ENCODE results near the gene GPS1. TPM values are rescaled to one million over a fixed set of nuclear protein-coding genes. Genes with fewer than 3 reads are reported as not detected.

GPS1 gene
- polyA plus RNA-seq, 2 donors, result 61.7 to 65.8 TPM

DNA sequence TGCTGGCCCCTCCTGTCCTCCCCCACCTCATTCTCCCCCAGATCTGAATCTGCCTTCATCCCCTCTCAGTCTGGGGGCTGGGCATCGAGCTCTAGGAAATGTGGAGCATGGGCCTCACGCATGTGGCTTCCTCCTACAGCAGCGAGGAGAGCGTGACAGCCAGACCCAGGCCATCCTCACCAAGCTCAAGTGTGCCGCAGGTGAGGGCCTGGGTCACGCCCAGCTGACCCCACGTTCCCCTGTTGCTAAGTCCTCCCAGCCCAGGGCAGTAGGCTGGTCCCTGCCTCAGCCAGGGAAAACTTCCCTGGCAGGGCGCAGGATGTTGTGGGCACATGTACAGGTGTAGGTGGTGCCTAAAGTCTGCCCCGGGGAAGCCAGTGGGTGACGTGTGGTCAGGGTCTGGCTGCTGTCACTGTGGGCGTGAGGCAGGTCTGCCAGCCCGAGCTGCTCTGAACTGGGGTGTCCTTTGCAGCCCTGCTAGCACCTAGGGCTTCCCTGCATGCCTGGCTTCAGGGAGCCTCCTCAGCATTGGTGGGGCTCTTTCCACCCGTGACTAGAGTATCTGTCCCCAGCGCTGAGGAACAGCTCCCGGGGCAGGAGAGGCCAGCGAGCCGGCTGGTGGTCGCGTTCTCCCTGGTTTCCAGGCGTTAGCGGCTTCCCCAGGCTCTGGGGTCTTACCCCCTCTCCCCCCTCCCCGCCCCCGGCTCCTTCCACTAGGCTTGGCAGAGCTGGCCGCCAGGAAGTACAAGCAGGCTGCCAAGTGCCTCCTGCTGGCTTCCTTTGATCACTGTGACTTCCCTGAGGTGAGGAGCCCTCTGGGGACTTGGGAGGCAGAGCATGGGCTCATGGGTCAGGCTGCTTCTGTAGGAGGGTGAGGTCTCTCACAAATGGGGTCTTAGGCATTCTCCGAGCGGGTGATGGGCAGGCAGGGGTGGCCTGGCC lies 3.6 kb downstream of the GPS1 start:
- peaks cover 22 to 70% of the 10 kb centered on the region in 2 donors for H3K36me3 ChIP-seq (ENCODE audit: control insufficient read depth in 2 of 2, insufficient read depth in 2 of 2, low read length in 1 of 2)
- WGBS, 2 donors, result 81 to 84% methylated on average over 26 of the region's 26 CpGs
- H3K27ac ChIP-seq (ENCODE audit: low read depth in 2 of 2, low read length in 1 of 2), result no peak overlapping the region
- no peaks in the 10 kb centered on the region for H3K9me3 ChIP-seq (ENCODE audit: control insufficient read depth in 2 of 2, insufficient read depth in 1 of 2, low read depth in 1 of 2, low read length in 1 of 2)
- no peak overlapping the region for H3K4me3 ChIP-seq (ENCODE audit: low read depth in 1 of 2, low read length in 2 of 2)
- peaks cover 10 to 16% of the 10 kb centered on the region in 2 donors for H3K4me1 ChIP-seq (ENCODE audit: control insufficient read depth in 2 of 2, insufficient read depth in 2 of 2, low read length in 1 of 2)
- no peaks in the 10 kb centered on the region for H3K27me3 ChIP-seq (ENCODE audit: control insufficient read depth in 1 of 2, insufficient read depth in 2 of 2, low read length in 2 of 2)

DNA sequence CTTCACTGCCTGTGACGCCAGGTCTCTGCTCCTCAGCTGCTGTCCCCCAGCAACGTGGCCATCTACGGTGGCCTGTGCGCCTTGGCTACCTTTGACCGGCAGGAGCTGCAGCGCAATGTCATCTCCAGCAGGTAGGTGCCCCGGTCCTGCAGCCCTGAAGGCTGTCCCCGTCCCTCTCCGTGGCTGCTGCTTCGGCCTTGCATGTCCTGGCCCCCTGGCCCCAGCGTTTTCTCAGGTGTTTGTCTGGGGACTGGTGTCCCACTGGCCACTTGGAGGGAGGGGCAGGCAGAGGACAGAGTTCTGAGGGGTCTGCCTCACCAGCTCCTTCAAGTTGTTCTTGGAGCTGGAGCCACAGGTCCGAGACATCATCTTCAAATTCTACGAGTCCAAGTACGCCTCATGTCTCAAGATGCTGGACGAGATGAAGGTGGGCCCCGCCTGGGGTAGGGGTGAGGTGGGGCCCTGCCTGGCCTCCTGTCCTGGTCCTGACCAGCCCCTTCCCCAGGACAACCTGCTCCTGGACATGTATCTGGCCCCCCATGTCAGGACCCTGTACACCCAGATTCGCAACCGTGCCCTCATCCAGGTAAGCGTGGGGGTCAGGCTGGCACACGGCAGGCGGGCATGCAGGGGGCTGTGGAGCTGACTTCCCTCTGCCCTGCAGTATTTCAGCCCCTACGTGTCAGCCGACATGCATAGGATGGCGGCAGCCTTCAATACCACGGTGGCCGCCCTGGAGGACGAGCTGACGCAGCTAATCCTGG lies 4.4 kb downstream of the GPS1 start:
- H3K27ac ChIP-seq (ENCODE audit: low read depth in 2 of 2, low read length in 1 of 2), result no peak overlapping the region
- no peak overlapping the region for H3K4me3 ChIP-seq (ENCODE audit: low read depth in 1 of 2, low read length in 2 of 2)
- WGBS, 2 donors, result 87 to 88% methylated on average over 28 of the region's 28 CpGs
- H3K27me3 ChIP-seq (ENCODE audit: control insufficient read depth in 1 of 2, insufficient read depth in 2 of 2, low read length in 2 of 2), result no peaks in the 10 kb centered on the region
- H3K4me1 ChIP-seq (ENCODE audit: control insufficient read depth in 2 of 2, insufficient read depth in 2 of 2, low read length in 1 of 2), result peaks cover 7 to 9% of the 10 kb centered on the region in 2 donors
- no peaks in the 10 kb centered on the region for H3K9me3 ChIP-seq (ENCODE audit: control insufficient read depth in 2 of 2, insufficient read depth in 1 of 2, low read depth in 1 of 2, low read length in 1 of 2)
- H3K36me3 ChIP-seq (ENCODE audit: control insufficient read depth in 2 of 2, insufficient read depth in 2 of 2, low read length in 1 of 2), result peaks cover 23 to 78% of the 10 kb centered on the region in 2 donors

DNA sequence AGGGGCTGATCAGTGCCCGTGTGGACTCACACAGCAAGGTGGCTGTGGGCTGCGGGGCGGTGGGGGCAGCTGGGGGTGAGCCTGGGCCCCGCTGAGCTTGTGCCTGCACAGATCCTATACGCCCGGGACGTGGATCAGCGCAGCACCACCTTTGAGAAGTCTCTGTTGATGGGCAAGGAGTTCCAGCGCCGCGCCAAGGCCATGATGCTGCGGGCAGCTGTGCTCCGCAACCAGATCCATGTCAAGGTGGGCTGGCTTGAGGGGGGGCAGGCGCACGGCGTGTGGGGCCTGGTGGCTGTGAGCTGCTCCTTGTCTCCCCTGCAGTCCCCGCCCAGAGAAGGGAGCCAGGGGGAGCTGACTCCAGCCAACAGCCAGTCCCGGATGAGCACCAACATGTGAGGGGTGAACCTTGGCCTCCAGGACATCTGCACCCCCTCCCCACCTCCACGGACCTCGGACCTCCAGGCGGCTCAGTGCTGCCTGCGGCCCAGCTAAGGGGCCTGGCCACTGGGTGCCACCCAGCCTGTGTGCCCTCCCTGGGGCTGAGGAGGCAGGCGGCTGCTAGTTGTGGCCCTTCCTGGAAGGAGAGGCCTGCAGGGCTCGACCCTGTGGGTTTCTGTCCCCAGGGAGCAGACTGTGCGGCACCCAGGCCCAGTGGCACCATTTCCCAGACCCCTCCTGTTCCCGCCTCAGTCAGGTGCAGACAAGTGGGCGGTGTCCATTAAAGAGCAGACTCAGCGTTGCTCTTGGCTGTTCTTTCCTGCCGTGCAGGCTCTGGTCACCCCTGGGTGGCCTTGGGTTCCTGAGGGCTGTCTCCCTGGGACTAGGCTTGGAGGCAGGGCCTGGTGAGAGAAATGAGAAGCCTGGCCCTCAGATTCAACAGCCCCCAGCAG lies 5.3 kb downstream of the GPS1 start:
- Histone ChIP-seq H3K27me3 (ENCODE audit: control insufficient read depth in 1 of 2, insufficient read depth in 2 of 2, low read length in 2 of 2) (no peaks in the 10 kb centered on the region), H3K4me3 (ENCODE audit: low read depth in 1 of 2, low read length in 2 of 2) (no peak overlapping the region), H3K27ac (ENCODE audit: low read depth in 2 of 2, low read length in 1 of 2) (no peak overlapping the region), H3K9me3 (ENCODE audit: control insufficient read depth in 2 of 2, insufficient read depth in 1 of 2, low read depth in 1 of 2, low read length in 1 of 2) (no peaks in the 10 kb centered on the region), H3K4me1 (ENCODE audit: control insufficient read depth in 2 of 2, insufficient read depth in 2 of 2, low read length in 1 of 2) (peaks cover 7 to 9% of the 10 kb centered on the region in 2 donors), H3K36me3 (ENCODE audit: control insufficient read depth in 2 of 2, insufficient read depth in 2 of 2, low read length in 1 of 2) (peaks cover 23 to 85% of the 10 kb centered on the region in 2 donors)
- WGBS, 2 donors, result 81% methylated on average over 29 of the region's 29 CpGs

DNA sequence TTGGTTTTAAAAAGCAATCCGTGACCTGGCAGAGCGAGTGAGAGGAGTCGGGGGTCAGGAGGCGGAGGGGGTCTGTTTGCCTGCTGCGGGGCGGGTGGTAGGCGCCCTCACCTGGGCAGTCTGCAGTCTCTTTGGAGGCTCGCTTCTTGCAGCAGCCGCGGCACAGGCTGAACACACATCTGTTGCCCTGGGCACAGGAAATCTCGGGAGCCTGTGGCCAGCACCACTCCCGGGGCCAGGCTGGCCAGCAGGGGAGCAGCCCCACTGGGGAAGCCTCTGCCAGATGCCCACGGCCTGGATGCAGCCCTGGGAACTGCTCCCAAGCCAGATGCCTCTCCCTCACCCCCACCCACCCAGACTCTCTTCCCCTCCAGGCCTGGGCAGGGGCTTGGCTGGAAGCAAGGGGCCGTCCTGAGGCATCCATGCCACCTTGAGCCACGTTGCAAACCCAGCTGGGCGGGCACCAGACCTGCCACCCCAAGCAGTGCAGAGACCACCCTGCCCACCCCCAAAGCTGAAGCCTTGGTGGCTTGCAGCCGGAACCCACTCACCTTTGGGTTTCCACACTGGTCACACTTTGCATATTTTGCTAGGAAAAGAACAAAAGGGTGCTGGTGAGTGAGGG lies 6.6 kb downstream of the GPS1 start:
- Histone ChIP-seq H3K9me3 (ENCODE audit: control insufficient read depth in 2 of 2, insufficient read depth in 1 of 2, low read depth in 1 of 2, low read length in 1 of 2) (no peaks in the 10 kb centered on the region), H3K27ac (ENCODE audit: low read depth in 2 of 2, low read length in 1 of 2) (no peak overlapping the region), H3K27me3 (ENCODE audit: control insufficient read depth in 1 of 2, insufficient read depth in 2 of 2, low read length in 2 of 2) (no peaks in the 10 kb centered on the region), H3K4me1 (ENCODE audit: control insufficient read depth in 2 of 2, insufficient read depth in 2 of 2, low read length in 1 of 2) (no peaks in the 10 kb centered on the region), H3K4me3 (ENCODE audit: low read depth in 1 of 2, low read length in 2 of 2) (no peak overlapping the region), H3K36me3 (ENCODE audit: control insufficient read depth in 2 of 2, insufficient read depth in 2 of 2, low read length in 1 of 2) (peaks cover 26 to 95% of the 10 kb centered on the region in 2 donors)
- WGBS, 2 donors, result 67 to 70% methylated on average over 17 of the region's 17 CpGs

DNA sequence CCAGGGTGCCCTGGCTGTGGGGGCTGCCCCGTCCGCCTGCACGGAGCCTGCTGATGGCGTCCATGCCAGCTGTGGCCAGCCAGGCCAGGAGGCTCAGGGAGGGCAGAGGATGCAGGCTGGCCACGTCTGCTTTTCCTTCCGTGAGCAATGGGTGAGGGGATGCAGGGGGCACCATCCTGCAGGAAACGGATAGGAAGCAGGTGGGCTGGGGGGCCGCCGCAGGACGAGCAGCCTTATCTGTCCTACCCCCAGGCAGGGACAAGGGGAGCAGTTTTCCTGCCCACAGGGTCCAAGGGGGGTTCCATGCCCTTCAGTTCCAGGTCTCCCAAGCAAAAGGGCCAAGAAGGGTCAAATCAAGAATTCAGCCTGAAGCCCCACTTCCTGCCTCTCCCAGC lies 7.2 kb downstream of the GPS1 start:
- Histone ChIP-seq H3K27me3 (ENCODE audit: control insufficient read depth in 1 of 2, insufficient read depth in 2 of 2, low read length in 2 of 2) (no peaks in the 10 kb centered on the region), H3K36me3 (ENCODE audit: control insufficient read depth in 2 of 2, insufficient read depth in 2 of 2, low read length in 1 of 2) (peaks cover 24 to 93% of the 10 kb centered on the region in 2 donors), H3K27ac (ENCODE audit: low read depth in 2 of 2, low read length in 1 of 2) (no peak overlapping the region), H3K4me1 (ENCODE audit: control insufficient read depth in 2 of 2, insufficient read depth in 2 of 2, low read length in 1 of 2) (peaks cover 0 to 2% of the 10 kb centered on the region in 2 donors), H3K4me3 (ENCODE audit: low read depth in 1 of 2, low read length in 2 of 2) (no peak overlapping the region), H3K9me3 (ENCODE audit: control insufficient read depth in 2 of 2, insufficient read depth in 1 of 2, low read depth in 1 of 2, low read length in 1 of 2) (no peaks in the 10 kb centered on the region)
- 84 to 88% methylated on average over 10 of the region's 10 CpGs for WGBS, 2 donors

DNA sequence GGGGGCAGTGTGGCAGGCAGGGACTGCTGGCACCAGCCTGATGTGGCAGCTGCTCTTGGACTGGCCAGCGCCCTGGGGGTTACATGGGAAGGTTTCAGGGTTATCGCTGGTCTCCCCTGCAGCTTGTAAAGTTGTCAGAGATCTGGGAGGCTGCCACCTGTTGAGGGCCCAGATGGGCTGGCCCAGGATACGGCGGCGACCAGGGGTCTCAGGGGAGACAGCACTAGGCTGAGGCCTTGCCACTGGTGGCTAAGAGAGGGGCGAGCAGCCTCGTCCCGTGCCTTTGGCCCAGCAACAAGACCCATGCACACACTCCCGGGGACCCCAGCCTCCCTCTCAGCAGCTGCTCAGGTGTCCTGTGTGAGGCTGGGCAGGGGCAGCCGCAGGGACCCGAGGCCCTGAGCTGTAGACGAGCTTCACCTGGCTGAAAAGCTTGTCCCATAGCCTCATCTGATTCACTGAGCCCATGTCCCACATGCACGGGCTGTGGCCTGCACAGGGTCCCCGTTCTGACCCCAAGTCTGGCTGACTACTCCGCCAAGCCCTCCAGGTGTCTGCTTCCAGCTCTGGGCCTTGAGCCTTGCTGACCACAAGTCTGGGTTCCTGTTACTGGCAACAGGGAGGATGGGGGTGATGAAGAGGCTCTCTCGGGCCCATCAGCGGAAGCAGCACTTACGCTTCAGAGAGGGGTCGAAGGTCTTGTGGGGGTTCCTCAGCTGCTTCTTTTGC lies 7.7 kb downstream of the GPS1 start:
- Histone ChIP-seq H3K36me3 (ENCODE audit: control insufficient read depth in 2 of 2, insufficient read depth in 2 of 2, low read length in 1 of 2) (peaks cover 23 to 90% of the 10 kb centered on the region in 2 donors), H3K27me3 (ENCODE audit: control insufficient read depth in 1 of 2, insufficient read depth in 2 of 2, low read length in 2 of 2) (no peaks in the 10 kb centered on the region), H3K27ac (ENCODE audit: low read depth in 2 of 2, low read length in 1 of 2) (no peak overlapping the region), H3K9me3 (ENCODE audit: control insufficient read depth in 2 of 2, insufficient read depth in 1 of 2, low read depth in 1 of 2, low read length in 1 of 2) (no peaks in the 10 kb centered on the region), H3K4me1 (ENCODE audit: control insufficient read depth in 2 of 2, insufficient read depth in 2 of 2, low read length in 1 of 2) (peaks cover 0 to 7% of the 10 kb centered on the region in 2 donors), H3K4me3 (ENCODE audit: low read depth in 1 of 2, low read length in 2 of 2) (no peak overlapping the region)
- 78 to 86% methylated on average over 19 of the region's 19 CpGs for WGBS, 2 donors

DNA sequence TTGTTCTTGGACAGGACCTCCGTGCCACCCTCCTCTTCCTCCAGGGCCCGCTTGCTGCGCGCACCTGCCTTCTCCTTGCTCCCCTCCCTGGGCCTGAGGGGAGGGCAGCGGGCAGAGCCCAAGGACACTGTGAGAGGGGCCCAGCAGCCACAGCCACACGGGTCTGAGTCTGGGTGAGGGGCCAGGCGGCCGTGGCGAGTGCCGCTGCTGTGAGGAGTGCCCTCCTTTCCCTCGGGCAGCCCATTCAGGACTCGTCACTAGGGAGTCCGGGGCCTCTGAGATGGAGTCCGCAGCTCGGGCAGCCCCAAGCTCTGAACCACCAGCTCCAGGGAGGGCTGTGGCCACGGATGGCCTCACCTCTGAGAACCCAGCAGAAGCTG lies 8.3 kb downstream of the GPS1 start:
- 81 to 87% methylated on average over 16 of the region's 16 CpGs for WGBS, 2 donors
- Histone ChIP-seq H3K9me3 (ENCODE audit: control insufficient read depth in 2 of 2, insufficient read depth in 1 of 2, low read depth in 1 of 2, low read length in 1 of 2) (no peaks in the 10 kb centered on the region), H3K36me3 (ENCODE audit: control insufficient read depth in 2 of 2, insufficient read depth in 2 of 2, low read length in 1 of 2) (peaks cover 18 to 84% of the 10 kb centered on the region in 2 donors), H3K4me1 (ENCODE audit: control insufficient read depth in 2 of 2, insufficient read depth in 2 of 2, low read length in 1 of 2) (peaks cover 0 to 10% of the 10 kb centered on the region in 2 donors), H3K4me3 (ENCODE audit: low read depth in 1 of 2, low read length in 2 of 2) (no peak overlapping the region), H3K27ac (ENCODE audit: low read depth in 2 of 2, low read length in 1 of 2) (no peak overlapping the region), H3K27me3 (ENCODE audit: control insufficient read depth in 1 of 2, insufficient read depth in 2 of 2, low read length in 2 of 2) (no peaks in the 10 kb centered on the region)

DNA sequence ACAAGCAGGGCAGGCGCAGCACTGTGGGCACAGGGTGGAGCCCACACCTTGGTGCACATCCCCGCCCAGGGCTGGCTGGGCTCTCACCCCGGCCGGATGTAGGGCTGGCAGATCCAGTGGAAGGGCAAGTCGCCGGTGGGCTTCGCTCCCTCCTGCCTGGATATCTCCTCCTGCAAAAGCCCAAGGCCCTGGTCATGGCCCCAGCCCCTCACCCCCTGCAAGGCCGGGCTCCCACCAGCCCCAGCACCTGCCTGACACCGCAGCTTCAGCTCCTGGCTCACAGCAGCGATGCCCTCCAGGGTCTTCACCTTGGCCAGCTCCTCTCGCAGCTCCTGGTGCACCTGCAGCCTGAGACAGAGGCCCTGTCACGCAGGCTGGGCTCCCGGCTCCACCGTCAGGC lies 8.9 kb downstream of the GPS1 start:
- Histone ChIP-seq H3K27ac (ENCODE audit: low read depth in 2 of 2, low read length in 1 of 2) (no peak overlapping the region), H3K4me1 (ENCODE audit: control insufficient read depth in 2 of 2, insufficient read depth in 2 of 2, low read length in 1 of 2) (peaks cover 0 to 10% of the 10 kb centered on the region in 2 donors), H3K27me3 (ENCODE audit: control insufficient read depth in 1 of 2, insufficient read depth in 2 of 2, low read length in 2 of 2) (no peaks in the 10 kb centered on the region), H3K4me3 (ENCODE audit: low read depth in 1 of 2, low read length in 2 of 2) (no peak overlapping the region), H3K36me3 (ENCODE audit: control insufficient read depth in 2 of 2, insufficient read depth in 2 of 2, low read length in 1 of 2) (peaks cover 17 to 79% of the 10 kb centered on the region in 2 donors), H3K9me3 (ENCODE audit: control insufficient read depth in 2 of 2, insufficient read depth in 1 of 2, low read depth in 1 of 2, low read length in 1 of 2) (no peaks in the 10 kb centered on the region)
- WGBS, 2 donors, result 82 to 83% methylated on average over 13 to 14 of the region's 14 CpGs
